ENCODE results near the gene XRCC1.

DNA sequence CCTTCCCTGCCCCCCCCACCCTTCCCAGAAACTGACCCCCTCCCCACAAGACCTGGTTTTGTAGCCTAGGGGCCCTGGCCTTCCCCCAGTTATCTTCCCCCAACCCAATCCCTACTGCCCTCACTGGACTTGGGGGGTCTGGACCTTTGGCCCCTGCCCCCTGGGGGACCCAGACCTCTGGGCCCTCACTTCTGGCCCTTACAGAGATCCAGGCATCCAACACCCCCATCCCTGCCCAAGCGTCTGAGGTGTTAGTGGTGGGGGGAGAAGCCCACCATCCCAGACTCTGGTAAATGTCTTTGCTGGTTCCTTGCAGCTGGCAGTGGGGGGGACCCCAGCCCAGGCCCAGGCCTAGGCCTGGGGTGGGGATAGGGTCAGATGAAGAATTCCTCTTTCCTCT, 47.6 kb upstream of the XRCC1 start:
- no peak for TF ChIP-seq POLR2A (IDR thresholded peaks at IDR 0.05)
- TF ChIP-seq, protein P1, sequence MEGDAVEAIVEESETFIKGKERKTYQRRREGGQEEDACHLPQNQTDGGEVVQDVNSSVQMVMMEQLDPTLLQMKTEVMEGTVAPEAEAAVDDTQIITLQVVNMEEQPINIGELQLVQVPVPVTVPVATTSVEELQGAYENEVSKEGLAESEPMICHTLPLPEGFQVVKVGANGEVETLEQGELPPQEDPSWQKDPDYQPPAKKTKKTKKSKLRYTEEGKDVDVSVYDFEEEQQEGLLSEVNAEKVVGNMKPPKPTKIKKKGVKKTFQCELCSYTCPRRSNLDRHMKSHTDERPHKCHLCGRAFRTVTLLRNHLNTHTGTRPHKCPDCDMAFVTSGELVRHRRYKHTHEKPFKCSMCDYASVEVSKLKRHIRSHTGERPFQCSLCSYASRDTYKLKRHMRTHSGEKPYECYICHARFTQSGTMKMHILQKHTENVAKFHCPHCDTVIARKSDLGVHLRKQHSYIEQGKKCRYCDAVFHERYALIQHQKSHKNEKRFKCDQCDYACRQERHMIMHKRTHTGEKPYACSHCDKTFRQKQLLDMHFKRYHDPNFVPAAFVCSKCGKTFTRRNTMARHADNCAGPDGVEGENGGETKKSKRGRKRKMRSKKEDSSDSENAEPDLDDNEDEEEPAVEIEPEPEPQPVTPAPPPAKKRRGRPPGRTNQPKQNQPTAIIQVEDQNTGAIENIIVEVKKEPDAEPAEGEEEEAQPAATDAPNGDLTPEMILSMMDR (IDR thresholded peaks at IDR 0.05): no peak
